ENCODE measurements around the gene SH2D4B. TPM values are rescaled to one million over a fixed set of nuclear protein-coding genes. Genes with fewer than 3 reads are reported as not detected.

The SH2D4B gene
- total and polyA plus RNA-seq, 10 of the 15 experiments (the other 5 are each of a cell fraction or from before 2014, with no cell fraction given), result 0.04 to 0.21 (median 0.13) TPM; not detected in 5

- TF ChIP-seq ZBTB40 (IDR thresholded peaks at IDR 0.05; ENCODE audit: borderline replicate concordance), result no peak
- TF ChIP-seq PAX8 (IDR thresholded peaks at IDR 0.05), result no peak
- TF ChIP-seq WRNIP1 (IDR thresholded peaks at IDR 0.05; ENCODE audit: borderline replicate concordance, low read depth, low read length), result no peak
- TF ChIP-seq SKIL (IDR thresholded peaks at IDR 0.05; ENCODE audit: low read depth, poor library complexity, severe bottlenecking), result no peak
- TF ChIP-seq RUNX3 (IDR thresholded peaks at IDR 0.05; ENCODE audit: low read length), result no peak
Observed at GRCh38 chr10:80526742-80527141, 11.0 kb upstream of the SH2D4B start (continued).

- ATAC-seq, result no peak
- no peak for FAIRE-seq
- Histone ChIP-seq H3K79me2 (ENCODE audit: control insufficient read depth, insufficient read depth, low read length) (no peaks in the 10 kb centered on the region), H4K20me1 (ENCODE audit: control insufficient read depth, insufficient read depth) (no peaks in the 10 kb centered on the region), H3K27ac (ENCODE audit: control insufficient read depth, insufficient read depth) (no peak overlapping the region), H3K4me1 (ENCODE audit: control insufficient read depth, insufficient read depth, low read length) (peaks cover 4% of the 10 kb centered on the region; the same call in 1 of the 2 replicates), H3K36me3 (ENCODE audit: control insufficient read depth in 2 of 2, insufficient read depth in 2 of 2, low read length in 1 of 2) (no peaks in the 10 kb centered on the region), H3K27me3 (replicated peaks in 1 of 2; ENCODE audit: control insufficient read depth in 2 of 2, insufficient read depth in 2 of 2, low read length in 1 of 2) (no peaks in the 10 kb centered on the region; a peak in 1 of 4 replicates), H3K9me3 (replicated peaks; ENCODE audit: control insufficient read depth, insufficient read depth, low read length) (no peaks in the 10 kb centered on the region), H3K4me3 (no peak overlapping the region), H2AFZ (ENCODE audit: control insufficient read depth, low read depth, low read length) (no peak overlapping the region), H3K4me2 (ENCODE audit: control insufficient read depth, insufficient read depth) (no peak overlapping the region), H3K9ac (ENCODE audit: control insufficient read depth, insufficient read depth, low read length) (no peak overlapping the region)
- intact Hi-C loops (cut with micrococcal nuclease; ENCODE audit: unreplicated experiment) (no loop called here), in situ Hi-C loops (cut with MboI) (no loop called here)
- 44% methylated on average over 2 of the region's 2 CpGs for WGBS (ENCODE audit: insufficient coverage, insufficient replicate concordance, low lambda C conversion rate, missing lambda C conversion rate)
- no peak for DNase-seq (ENCODE audit: low read depth, low spot score)
- RAD21 ChIA-PET (ENCODE audit: unreplicated experiment), result no interaction called here
- POLR2A ChIA-PET, result no interaction called here
- no TSS peak for BruUV-seq (replicated peaks)
- CTCF ChIA-PET, result interaction anchor here (0.7 to 1.5 kb wide), 3 partner anchors 18 to 83 kb away, joined by 3 read pairs; no protein-coding TSS in a partner anchor
- SMC1A ChIA-PET (ENCODE audit: uncharacterized antibody, unreplicated experiment), result interaction anchor here (0.7 kb wide), 2 partner anchors 66 to 84 kb away, joined by 3 read pairs; no protein-coding TSS in a partner anchor
- TF ChIP-seq SPI1 (IDR thresholded peaks at IDR 0.05; ENCODE audit: borderline replicate concordance, insufficient read depth, low read depth, low read length) (peak; percentile 14; the same call in 1 of the 2 replicates), NBN (IDR thresholded peaks at IDR 0.05) (no peak)
Observed at GRCh38 chr10:80528185-80528700, 9.5 kb upstream of the SH2D4B start.
